Measurements from ENCODE around the gene HDAC4.

HDAC4 gene

DNA sequence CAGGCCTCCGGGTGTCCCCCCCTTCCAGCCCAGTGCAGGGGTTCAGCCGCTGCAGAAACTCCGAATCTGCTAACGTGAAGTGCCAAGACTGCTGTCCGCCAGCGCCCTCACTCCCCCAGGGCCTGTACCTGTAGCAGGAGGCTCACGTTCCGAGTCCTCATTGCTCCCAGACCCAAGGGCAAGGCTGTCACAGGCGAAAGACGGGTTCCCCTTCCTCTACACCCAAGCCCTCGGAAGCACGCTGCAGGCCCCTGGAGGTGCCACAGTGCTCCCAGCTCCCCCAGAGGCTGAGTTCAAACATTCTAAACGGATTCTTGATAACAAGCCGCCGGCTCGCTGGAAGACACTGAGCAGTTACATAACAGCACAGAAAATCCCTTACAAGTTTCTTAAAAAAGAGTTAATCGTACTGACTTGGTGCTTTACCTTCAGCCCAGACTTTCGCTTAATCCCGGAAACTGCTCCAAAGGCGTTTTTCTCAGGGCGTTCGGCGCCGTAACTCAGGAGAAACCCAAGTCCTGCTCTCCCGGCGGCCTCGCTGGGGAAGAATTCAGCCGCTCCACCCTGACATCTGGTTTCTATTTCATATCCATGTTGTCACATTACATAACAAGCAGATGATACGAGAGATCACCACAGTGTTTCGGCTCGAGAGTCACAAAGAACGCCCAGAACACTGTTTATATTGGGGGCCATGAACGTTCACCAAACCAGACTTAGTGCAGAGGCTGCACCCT, 92.0 kb downstream of the HDAC4 start:
- H3F3A ChIP-seq (ENCODE audit: low read depth): no peaks in the 10 kb centered on the region
- H3K9me2 ChIP-seq (replicated peaks; ENCODE audit: low read depth, low read length): no peaks in the 10 kb centered on the region
- H2AFZ ChIP-seq (ENCODE audit: low read length): no peak overlapping the region
- H3K36me3 ChIP-seq (ENCODE audit: insufficient read depth, low read length): no peaks in the 10 kb centered on the region
- H3K4me2 ChIP-seq (ENCODE audit: low read depth, low read length, poor library complexity, severe bottlenecking): no peak overlapping the region
- H3K4me1 ChIP-seq (ENCODE audit: insufficient read depth, low read length, poor library complexity, severe bottlenecking): peaks cover 7% of the 10 kb centered on the region
- H3K9ac ChIP-seq (ENCODE audit: low read depth, low read length, poor library complexity, severe bottlenecking): no peak overlapping the region
- H3K79me2 ChIP-seq (ENCODE audit: insufficient read depth, low read length): peaks cover 18% of the 10 kb centered on the region; the same call in 1 of the 2 replicates
- no peaks in the 10 kb centered on the region for H4K20me1 ChIP-seq (ENCODE audit: insufficient read depth, low read length, poor library complexity, severe bottlenecking)
- H3K9me3 ChIP-seq (ENCODE audit: insufficient read depth, low read depth, low read length): no peaks in the 10 kb centered on the region
- H3K27me3 ChIP-seq (ENCODE audit: insufficient read depth, low read length, poor library complexity, severe bottlenecking): no peaks in the 10 kb centered on the region
- no peak for TF ChIP-seq EZH2phosphoT487 (IDR thresholded peaks at IDR 0.05; ENCODE audit: borderline replicate concordance)
- TF ChIP-seq, protein P1, sequence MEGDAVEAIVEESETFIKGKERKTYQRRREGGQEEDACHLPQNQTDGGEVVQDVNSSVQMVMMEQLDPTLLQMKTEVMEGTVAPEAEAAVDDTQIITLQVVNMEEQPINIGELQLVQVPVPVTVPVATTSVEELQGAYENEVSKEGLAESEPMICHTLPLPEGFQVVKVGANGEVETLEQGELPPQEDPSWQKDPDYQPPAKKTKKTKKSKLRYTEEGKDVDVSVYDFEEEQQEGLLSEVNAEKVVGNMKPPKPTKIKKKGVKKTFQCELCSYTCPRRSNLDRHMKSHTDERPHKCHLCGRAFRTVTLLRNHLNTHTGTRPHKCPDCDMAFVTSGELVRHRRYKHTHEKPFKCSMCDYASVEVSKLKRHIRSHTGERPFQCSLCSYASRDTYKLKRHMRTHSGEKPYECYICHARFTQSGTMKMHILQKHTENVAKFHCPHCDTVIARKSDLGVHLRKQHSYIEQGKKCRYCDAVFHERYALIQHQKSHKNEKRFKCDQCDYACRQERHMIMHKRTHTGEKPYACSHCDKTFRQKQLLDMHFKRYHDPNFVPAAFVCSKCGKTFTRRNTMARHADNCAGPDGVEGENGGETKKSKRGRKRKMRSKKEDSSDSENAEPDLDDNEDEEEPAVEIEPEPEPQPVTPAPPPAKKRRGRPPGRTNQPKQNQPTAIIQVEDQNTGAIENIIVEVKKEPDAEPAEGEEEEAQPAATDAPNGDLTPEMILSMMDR (conservative IDR thresholded peaks at IDR 0.05; ENCODE audit: low read length): no peak
- H3K4me3 ChIP-seq (ENCODE audit: low read length, poor library complexity, severe bottlenecking): no peak overlapping the region

- no peak for TF ChIP-seq EZH2phosphoT487 (IDR thresholded peaks at IDR 0.05; ENCODE audit: borderline replicate concordance)
- no peak overlapping the region for H3K4me2 ChIP-seq (ENCODE audit: low read depth, low read length, poor library complexity, severe bottlenecking)
- H3K27me3 ChIP-seq (ENCODE audit: insufficient read depth, low read length, poor library complexity, severe bottlenecking): no peaks in the 10 kb centered on the region
- H3K4me1 ChIP-seq (ENCODE audit: insufficient read depth, low read length, poor library complexity, severe bottlenecking): peaks cover 7% of the 10 kb centered on the region
- no peaks in the 10 kb centered on the region for H3K9me3 ChIP-seq (ENCODE audit: insufficient read depth, low read depth, low read length)
- no peak overlapping the region for H3K9ac ChIP-seq (ENCODE audit: low read depth, low read length, poor library complexity, severe bottlenecking)
- no peak overlapping the region for H3K4me3 ChIP-seq (ENCODE audit: low read length, poor library complexity, severe bottlenecking)
- H2AFZ ChIP-seq (ENCODE audit: low read length): no peak overlapping the region
- peaks cover 17% of the 10 kb centered on the region; the same call in 1 of the 2 replicates for H3K79me2 ChIP-seq (ENCODE audit: insufficient read depth, low read length)
- H3F3A ChIP-seq (ENCODE audit: low read depth): no peaks in the 10 kb centered on the region
- no peaks in the 10 kb centered on the region for H3K9me2 ChIP-seq (replicated peaks; ENCODE audit: low read depth, low read length)
- no peaks in the 10 kb centered on the region for H4K20me1 ChIP-seq (ENCODE audit: insufficient read depth, low read length, poor library complexity, severe bottlenecking)
- H3K36me3 ChIP-seq (ENCODE audit: insufficient read depth, low read length): no peaks in the 10 kb centered on the region
Observed at GRCh38 chr2:239307921-239308613, 92.8 kb downstream of the HDAC4 start.

- H3K4me3 ChIP-seq (ENCODE audit: low read length, poor library complexity, severe bottlenecking): no peak overlapping the region
- H3K36me3 ChIP-seq (ENCODE audit: insufficient read depth, low read length): no peaks in the 10 kb centered on the region
- H3K4me1 ChIP-seq (ENCODE audit: insufficient read depth, low read length, poor library complexity, severe bottlenecking): peaks cover 7% of the 10 kb centered on the region
- no peak overlapping the region for H3K4me2 ChIP-seq (ENCODE audit: low read depth, low read length, poor library complexity, severe bottlenecking)
- no peak overlapping the region for H2AFZ ChIP-seq (ENCODE audit: low read length)
- H3F3A ChIP-seq (ENCODE audit: low read depth): no peaks in the 10 kb centered on the region
- no peak overlapping the region for H3K9ac ChIP-seq (ENCODE audit: low read depth, low read length, poor library complexity, severe bottlenecking)
- H4K20me1 ChIP-seq (ENCODE audit: insufficient read depth, low read length, poor library complexity, severe bottlenecking): no peaks in the 10 kb centered on the region
- no peaks in the 10 kb centered on the region for H3K9me2 ChIP-seq (replicated peaks; ENCODE audit: low read depth, low read length)
- H3K27me3 ChIP-seq (ENCODE audit: insufficient read depth, low read length, poor library complexity, severe bottlenecking): no peaks in the 10 kb centered on the region
- TF ChIP-seq EZH2phosphoT487 (IDR thresholded peaks at IDR 0.05; ENCODE audit: borderline replicate concordance): no peak
- H3K9me3 ChIP-seq (ENCODE audit: insufficient read depth, low read depth, low read length): no peaks in the 10 kb centered on the region
- H3K79me2 ChIP-seq (ENCODE audit: insufficient read depth, low read length): peaks cover 17% of the 10 kb centered on the region; the same call in 1 of the 2 replicates
Observed at GRCh38 chr2:239307221-239307569, 93.6 kb downstream of the HDAC4 start.

Measured in Loucy (cell line).